GM21576 (cell line): ENCODE results near the gene PRKCD.
"Not testable (repeated sequence)": the region's sequence is repeated elsewhere in the genome, so short reads cannot be mapped to it uniquely, and the experiment has no call there.

Experiments
- ATAC-seq: cut with Tn5 transposase; IDR thresholded peaks from one replicate; pipeline ENCODE4 v1.9.1; 2021; ENCODE audit warnings: mild to moderate bottlenecking, moderate library complexity; ENCODE audit not compliant: unreplicated experiment

The PRKCD gene

DNA sequence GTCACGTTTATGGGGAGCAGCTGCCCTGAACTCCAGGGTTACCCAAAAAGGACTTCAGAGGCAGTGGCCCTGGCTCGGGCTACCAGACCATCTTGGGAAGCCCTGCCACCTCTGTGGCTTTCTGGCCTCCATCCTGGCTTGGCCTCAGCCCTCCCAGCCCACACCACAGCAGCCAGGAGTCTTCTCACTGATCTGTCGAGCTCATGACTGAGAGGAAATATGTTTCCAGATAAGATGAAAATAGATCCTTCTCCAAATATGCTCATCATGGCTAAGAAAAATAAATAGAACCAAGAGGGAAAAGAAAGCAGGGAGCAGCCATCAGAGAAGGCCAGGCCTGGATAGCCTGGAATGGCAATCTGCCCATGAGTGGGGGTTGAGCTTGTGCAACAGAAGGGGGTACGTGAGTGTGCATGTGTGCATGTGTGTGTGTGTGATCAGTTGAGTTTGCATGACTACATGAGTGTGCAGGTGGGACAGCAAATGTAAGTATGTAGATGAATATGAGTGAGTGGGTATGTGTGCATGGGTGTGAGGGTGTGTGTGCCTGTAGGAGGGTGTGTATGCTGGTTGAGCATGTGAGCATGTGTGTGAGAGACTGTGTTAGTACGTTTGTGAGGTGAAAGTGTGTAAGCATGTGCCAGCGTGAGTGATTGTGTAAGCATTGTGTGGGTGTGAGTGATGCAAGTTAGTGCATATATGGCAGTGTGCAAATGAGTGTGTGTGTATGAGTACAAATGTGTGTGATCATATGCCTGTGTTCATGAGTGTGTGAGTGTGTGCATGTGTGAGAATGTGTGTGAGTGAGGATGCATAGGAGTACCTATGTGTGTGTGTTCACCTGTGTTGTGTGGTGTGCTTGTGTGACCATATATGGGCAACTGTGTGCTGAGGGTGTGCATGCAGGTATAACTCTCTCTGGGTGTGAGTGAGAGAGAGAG lies 20.8 kb upstream of the PRKCD start:
- no peak for ATAC-seq

DNA sequence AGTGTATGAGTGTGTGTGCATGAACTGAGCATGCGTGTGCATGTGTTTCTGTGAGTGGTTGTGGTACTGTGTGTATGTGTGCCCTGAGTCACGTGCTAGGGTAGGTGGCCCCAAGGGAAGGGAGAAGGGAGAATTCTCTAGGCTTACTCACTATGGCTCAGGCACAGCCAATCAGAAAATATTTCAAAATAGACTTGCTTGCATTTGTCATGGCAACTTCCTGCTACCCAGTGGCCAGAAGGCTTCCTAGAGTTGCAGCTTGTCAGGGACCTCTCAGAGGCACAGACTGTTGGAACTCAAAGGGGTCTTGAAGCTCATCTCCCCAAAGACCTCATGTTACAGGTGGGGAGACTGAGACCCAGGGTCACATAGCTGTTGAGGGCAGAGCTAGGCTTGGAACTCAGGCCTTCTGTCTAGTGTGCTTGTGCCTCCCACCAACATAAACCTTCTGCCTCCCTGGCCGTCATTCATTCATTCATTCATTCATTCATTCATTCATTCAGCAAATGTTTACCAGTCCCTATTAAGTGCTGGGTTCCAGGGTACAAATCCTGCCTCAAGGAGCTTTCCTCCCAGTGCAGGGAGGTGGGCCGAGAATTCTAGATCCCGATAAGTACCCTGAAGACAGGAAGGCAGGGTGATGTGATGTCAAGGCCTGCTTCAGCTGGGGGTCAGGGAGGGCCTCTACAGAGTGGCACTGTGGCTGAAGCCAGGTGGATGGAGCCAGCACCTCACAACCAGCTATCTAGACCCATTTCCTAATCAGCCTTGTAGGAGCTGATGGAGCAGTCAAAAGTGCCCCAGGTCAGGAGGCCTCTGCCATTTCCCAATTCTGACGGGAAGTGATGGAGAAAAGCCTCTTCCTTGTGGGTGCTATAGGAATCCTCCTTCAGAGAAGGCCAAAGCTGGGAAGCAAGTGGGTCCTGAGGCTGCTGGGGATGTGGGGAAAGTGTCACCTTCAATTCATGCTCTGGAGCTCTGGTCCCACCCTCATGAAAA lies 19.9 kb upstream of the PRKCD start:
- ATAC-seq, result no peak

DNA sequence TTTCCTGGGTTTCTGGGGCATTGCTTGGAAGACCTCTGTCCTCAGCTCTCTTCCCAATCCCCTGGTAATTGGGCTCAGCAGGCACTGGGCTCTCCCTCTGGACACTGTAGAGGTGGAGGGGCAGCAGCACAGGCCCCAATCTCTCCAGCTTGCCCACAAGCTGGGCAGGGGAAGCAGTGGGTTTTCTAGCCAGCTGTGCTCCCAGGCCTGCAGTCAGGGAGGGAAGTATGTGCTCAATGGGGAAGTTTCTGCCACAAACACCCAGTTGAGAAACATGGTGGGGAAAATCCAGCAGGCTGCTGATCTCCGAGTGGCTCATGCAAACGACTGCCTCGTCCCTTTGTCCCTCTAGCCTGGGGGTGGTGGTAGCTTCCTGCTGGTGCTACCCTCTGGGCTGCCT lies 18.0 kb upstream of the PRKCD start:
- ATAC-seq, result no peak

DNA sequence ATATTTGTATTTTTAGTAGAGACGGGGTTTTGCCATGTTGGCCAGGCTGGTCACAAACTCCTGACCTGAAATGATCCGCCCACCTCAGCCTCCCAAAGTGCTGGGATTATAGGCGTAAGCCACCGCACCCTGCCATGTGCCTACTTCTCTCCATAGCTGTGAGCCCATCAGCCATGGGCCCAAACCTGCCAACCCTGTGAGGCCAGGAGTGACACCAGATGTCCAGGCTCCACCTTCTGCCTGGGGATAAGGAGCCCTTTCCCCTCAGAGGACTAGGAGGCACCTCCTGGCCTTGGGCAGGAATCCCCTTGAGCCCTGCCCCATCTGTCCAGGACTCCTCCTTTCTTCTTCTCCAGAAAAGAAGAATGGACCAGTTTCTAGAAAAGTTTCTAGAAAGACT lies 16.6 kb upstream of the PRKCD start:
- no peak for ATAC-seq

DNA sequence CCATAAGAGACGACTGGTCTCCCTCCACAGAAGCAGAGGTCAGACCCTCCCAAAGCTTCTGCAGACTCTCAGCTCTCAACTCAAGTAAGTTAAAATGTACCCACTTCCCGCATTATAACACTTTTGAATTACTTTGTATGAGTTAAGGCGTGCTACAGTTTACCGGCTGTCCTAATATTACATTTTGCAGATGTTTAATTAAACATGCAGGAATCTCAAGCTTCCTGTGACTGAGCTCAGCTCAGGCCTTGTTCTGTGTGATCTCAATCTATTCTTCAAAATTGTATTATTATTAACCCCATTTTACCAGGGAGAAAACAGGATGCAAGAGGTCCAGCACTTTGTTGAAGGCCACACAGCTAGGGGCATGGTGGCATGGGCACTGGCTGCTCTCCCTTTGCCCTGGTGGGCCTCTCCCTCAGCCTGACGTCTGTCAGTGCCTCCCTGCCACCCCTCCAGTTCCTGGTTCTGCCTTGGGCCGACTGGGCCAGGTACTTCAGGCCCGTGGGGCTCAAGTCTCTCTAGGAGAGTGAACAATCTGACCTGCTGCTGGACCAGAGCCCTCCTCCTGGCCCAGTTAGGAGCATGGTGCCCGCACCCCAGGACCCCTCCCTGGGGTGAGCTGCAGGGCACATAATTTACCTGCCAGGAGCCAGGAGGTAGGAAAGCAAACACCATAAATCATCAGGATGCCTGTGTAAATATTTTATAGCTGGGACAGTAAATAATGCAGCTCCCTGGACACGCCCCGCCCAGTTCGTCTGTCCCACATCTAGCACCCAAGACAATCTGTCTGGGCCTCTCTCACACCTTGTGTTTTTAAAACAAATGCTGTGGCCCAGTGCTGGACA lies 15.9 kb upstream of the PRKCD start:
- no peak for ATAC-seq

DNA sequence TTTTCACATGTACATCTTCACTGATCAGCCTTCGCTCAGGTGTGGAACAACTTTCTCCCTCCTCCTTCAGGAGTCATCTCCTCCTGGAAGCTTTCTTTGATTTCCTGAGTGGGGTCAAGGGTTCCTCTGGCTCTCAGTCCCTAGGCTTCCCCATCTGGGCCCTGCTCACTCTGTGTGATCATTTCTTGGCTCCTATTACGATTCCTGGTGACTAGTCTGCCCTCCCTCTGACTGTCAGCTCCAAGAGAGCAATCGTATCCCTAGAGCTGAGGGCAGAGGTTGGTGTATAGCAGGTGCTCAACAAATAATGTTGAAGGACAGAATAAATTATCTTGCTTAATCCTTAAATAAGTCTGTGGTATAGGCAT lies 15.3 kb upstream of the PRKCD start:
- no peak for ATAC-seq

DNA sequence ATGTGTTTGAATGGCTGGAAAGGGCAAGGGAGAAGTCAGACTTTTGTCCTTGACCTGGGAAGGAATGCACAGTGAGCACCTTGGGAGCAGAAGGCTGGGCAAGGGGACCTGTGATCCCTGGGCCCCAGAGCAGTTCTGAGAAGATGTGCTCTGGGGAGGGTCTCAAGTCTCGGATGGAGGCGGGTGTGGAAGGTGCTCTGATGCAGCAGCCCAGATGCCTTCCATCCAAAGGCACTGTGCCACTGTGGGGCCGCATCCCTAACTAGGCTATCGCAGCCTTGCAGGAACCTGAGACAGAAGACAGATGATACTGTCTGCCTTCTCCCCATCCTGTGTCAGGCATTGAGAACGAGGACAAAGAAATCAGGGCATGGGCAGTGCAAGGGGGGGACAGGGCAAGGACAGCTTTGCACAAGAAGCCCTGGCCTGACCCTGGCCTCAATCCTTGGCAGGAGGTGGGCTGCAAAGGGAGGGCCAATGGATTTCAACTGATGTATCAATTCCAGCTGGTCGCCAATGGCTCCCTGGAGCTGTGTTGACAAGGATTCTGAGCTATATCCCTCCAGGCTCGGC lies 14.6 kb upstream of the PRKCD start:
- ATAC-seq, result no peak

DNA sequence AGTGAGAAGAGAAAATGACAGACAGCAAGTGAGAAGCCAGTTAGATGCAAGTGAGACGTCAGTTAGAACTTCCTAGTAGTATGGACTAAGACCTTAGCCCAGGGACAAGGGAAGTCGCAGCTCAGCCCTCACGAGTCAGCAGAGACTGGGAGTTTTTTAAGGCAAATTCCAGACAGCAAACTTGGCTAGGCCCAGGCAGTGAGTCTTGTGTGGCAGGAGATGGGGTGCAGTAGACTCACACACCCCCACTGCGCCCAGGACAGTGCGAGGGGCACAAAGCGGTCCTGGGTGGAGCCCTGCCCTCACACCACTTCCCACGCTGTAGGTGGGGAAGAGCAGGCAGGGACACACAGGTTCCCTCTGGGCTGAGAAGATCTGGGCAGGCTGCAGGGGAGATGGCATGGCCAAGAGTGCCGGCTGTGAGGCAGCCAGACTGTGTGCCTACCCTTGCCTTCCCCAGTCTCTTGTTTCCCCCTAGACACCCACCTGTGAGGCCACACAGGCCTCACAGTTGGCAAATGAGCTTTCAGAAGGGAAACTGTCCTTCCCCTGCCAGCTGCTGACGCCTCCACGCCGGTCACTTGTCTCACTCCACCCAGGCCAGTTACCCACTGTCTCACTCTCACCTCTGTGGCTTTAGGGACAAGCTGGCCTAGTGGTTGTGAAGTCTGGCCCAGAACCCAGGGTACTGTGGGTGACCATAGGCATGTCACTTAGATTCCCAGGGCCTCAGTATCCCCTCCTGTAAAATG lies 13.7 kb upstream of the PRKCD start:
- ATAC-seq, result no peak

DNA sequence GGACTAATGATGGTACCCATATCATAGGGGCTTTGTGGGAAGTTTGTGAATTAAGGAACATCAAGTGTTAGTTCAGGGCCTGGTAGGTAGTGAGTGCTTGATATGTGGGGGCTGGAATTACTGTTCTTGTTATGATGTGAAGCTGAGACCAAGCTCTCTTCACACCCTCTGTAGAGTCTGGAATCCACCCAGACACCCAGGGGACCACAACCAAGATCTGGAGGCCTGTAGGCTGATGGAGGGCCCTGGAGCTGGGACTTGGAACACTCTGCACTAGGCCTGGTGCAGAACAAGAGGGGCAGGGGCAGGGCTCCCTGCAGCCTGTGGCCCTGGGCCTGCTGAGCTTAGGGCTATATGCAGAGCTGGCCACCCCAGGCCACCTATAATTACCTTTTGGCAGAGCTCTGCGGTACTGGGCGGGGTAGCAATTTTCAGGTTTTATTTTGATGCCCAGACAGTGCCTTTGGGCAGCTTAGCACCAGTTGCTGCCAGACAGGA lies 13.1 kb upstream of the PRKCD start:
- ATAC-seq, result no peak

DNA sequence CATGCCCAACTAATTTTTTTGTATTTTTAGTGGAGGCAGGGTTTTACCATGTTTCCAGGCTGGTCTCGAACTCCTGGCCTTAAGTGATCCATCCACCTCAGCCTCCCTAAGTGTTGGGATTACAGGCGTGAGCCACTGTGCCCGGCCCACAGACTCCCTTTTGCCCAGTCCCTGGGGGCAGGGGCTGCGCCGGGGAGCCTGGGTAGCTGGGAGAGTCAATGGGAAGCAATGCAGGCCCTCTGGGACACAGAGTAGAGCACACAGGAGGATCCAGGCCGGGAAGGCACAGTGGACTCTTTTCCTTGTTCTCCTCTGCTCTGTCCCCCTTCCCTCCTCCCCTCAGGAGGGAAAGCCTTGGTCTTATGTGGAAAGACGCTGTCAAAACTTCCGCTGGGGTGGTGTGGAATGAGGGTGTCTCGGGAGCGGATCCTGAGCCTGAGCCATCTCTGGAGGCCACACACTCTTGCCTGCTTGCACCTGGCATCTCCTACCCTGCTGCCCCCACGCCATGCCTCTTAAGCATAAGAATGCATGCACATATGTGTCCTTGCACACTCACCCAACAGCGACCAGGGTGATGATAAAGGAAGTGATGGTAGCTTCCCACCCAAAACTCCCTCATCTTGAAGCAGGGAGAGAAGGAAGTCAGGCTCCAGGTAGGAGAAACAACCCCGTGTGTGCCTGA lies 11.9 kb upstream of the PRKCD start:
- ATAC-seq, result no peak

DNA sequence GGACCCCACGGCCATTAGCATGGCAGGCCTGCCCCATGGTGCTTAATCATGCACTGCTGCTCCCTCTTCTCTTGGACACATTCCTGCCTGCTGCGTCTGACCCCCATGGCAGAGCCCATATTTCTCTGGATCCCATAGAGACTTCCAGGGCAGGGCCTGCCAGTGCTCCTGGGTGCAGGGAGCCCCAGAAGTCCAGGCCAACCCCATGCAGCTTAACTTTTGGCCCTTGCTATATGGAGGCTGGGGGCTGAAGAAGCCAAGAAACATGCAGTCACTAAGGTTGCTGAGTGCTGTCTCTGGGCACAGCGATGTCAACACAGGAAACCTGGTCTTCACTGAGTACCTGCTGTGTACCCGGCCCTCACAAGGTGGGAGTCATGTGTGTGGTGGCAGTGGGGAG lies 11.3 kb upstream of the PRKCD start:
- no peak for ATAC-seq

DNA sequence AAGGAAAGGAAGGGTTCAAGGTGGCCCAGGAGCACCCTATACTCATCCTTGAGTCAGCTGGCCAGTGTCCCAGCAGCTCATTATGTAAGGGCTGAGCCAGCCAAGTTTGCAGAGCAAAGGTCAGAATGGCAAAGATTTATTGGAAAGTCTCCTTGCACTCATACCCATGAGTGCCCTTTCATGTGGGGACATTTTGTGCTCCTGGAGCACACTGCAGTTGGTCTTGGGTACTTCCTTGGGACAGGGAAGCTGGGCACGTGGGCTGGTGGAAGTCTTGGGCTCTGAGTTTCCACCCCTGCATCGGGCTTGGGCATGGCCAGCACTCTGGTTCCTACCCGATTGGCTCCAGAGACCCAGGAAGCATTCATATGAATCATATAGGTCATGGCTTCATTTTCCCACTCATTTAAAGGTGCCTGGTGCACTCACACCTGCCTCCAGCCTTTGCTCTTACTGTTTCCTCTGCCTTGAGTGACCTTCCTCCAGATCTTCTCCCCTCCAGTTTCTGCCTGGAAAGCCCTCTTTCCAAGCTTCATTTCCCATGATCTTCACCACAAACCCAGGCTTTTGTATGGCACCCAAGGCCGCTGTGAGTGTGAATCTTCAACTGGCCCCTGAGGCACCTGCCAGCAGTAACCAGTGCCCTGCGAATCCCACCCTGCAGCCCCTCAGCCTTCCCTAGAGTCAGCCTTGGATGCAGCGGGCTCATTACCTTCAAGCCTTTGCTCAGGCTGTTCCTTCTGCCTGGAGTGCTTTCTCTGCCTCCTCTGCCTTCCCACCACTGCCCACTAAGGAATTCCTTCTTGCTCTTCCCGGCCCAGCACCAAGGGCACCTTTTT lies 10.5 kb upstream of the PRKCD start:
- ATAC-seq, result no peak

DNA sequence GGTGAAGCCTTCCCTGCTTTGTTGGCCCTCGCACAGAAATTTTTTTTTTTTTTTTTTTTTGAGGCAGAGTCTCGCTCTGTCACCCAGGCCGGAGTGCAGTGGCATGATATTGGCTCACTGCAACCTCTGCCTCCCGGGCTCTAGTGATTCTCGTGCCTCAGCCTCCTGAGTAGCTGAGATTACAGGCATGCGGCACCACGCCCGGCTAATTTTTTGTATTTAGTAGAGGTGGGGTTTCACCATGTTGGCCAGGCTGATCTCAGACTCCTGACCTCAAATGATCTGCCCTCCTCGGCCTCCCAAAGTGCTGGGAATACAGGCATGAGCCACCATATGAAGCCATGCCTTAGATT lies 9.9 kb upstream of the PRKCD start:
- ATAC-seq, result not testable (repeated sequence)

DNA sequence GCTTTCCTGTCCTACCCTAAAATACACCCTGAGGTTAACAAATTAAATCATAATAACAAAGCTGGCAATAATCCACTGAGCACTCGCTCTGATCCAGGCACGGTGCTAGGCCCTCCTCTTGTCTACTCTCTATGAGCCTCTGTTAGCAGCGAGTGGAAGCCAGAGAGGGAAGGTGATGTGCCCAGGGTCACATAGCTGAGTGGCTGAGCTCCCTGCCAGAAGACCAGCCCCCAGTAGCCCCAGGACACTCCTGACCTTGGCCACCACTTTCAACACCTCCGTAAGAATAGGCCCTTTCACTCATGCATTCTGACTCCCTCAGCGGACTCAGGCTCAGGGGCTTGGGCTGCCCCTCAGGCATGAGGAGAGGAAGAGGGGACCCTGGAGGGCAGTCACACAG lies 9.5 kb upstream of the PRKCD start:
- no peak for ATAC-seq

DNA sequence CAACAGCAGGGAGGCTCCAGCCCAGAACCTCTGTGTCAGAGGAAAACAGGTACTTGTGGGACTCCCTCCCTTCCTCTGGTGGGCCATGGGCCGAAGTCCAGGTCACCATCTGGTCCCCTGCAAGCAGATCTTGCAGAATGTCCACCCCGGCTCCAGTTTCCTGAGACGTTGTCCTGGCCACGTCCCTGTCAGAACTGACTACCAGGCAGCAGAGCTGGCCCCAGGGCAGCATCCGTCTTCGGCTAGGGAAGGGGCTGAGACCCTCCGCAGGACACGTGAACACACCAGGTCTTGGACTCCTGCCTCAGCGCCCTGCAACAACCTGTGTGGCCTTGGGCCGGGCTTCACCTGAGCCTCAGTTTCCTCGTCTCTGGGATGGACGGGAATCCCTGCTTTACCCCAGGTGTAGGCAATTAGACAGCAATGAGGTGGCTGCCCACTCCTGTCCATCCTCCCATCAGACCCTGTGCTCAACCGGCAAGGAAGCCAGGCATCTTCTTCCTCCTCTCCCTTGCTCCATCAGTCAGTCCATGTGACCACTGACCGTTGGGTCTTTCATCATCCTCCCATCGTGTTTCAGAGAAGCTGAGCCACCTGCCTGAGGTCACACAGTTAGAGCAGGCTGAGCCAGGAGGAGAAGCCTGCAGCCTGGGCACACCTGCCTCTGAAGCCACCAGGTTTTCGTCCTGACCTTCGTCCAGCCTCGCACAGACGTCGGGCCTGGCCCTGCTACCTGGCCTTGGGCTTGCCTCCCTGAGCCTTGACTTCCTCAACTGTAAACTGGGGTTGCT lies 8.9 kb upstream of the PRKCD start:
- no peak for ATAC-seq

DNA sequence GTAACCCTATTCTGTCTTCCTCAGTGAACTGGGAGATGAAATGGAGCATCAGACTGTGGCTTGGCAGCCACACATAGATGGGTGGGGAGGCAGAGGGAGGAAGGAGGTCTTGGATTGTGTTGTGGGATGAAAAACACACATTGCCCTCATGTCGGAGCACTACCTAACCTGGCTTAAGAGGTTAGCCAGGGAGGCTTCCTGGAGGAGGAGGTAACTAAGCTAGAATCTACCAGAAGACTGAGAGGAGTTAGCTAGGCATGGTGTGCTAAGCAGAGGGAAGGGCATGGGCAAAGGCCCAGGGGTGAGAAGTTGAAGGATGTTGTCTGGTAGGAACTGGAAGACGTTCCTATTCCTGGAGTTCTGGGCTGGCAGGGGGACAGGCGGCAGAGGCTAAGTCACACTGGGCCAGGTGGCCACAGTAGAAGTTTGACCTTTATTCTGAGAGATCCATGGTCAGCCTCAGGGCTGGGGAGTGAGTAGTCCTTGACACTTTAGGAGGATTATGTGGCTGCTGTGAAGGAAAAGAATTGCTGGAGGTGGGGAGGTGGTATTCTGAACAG lies 7.7 kb upstream of the PRKCD start:
- ATAC-seq, result no peak

DNA sequence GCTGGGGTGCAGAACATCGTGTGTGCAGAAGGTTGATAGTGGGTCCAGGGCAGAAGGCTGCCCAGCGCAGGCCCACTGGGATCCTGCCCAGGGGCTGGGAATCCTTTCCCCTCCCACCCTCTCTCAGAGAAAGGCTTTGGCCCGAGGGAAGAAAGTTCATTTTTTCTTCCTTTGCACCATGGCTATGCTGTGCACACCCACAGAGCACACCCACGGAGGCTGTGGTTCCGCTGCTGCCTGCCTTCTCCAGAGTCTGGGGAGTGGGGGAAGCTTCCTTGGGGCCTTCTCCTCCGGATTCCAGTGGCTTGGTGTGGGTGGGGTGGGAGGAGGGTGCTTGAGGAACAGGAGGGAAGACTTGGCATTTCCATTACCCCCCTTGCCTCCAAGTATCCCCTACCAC lies 7.0 kb upstream of the PRKCD start:
- ATAC-seq, result no peak
